Smooth muscle cell of bladder (primary cell): ENCODE results near the gene PDE3B. TPM values are rescaled to one million over a fixed set of nuclear protein-coding genes. Genes with fewer than 3 reads are reported as not detected.

ENCODE experiments used
- total RNA-seq: library from RNA; depleted of rRNA; stranded (reverse); fragments of >200 nt; gene quantifications from 2 replicates; pipeline ENCODE4 v1.2.3, GENCODE V29; 2014

Gene PDE3B
- total RNA-seq = 1.4 and 3.1 TPM in 2 replicates

DNA sequence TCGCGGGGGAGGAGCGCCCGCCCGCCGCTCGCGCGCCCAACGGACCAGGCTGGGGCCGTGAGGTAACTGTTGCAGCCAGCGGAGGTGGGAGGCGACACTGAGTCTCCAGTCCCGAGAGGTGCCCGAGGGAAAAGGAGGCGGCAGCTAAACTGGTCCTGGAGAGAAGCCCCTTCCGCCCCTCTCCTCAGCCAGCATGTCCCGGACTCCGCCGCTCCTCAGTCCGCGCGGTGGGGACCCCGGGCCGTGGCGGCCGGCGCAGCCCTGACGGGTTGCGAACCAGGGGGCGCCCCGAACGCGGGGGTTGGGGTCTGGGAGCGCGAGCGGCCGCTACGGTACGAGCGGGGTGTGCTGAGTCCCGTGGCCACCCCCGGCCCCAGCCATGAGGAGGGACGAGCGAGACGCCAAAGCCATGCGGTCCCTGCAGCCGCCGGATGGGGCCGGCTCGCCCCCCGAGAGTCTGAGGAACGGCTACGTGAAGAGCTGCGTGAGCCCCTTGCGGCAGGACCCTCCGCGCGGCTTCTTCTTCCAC lies at the start of gene PDE3B:
Gene PDE3B (plus strand): TSS at position 108 of the 529 bp plus-strand sequence. CDS start 272 bp downstream, at position 380.

DNA sequence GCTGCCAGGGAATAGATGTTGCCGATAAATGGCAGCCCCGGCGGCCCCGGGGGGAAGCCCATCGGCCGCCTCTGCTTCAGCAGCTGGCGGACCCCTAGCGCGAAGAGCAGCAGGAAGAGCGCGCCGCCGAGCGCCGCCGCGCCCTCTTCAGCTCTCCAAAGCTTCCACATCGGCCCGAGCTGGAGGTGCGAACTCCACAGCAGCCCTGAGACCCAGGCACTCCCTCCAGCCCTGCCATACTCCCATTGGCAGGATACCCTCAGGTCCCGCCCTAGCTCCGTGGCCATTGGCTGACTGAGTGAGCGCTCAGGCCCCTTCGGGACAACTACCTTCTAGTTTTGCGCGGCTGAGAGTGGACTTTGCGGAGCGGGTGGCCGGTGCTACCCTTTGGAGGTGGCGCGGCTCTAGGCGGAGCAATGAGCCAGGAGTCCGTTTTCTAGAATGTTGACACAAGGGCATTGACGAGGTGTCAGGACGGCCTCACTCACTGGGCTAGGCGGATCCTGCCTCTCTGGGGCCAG lies 248.5 kb downstream of the PDE3B start, which contains the start of gene CYP2R1:
Gene CYP2R1 (minus strand): TSS at position 196 of the 521 bp plus-strand sequence. CDS start 26 bp downstream, at position 170.

Other genes starting within 250 kb of the PDE3B start
- gene COPB1, start 144.0 kb upstream of the PDE3B start, total RNA-seq = 263 and 305 TPM in 2 replicates
- 129 and 154 TPM in 2 replicates for gene PSMA1, start 123.4 kb upstream of the PDE3B start, total RNA-seq
- gene CYP2R1, start 248.4 kb downstream of the PDE3B start, total RNA-seq = 3.7 and 6.4 TPM in 2 replicates